Mesenchymal stem cell (in vitro differentiated cells and primary cell): Measurements from ENCODE around the gene NUDT16L1.

Source experiments
- DNase-seq: peaks from one replicate; pipeline ENCODE4 v3.0.0-alpha.2; 2013
- H2AFZ ChIP-seq: one replicate; pipeline ENCODE4 v1.6.1; 2013; ENCODE audit warnings: low read depth, mild to moderate bottlenecking, control low read depth, inconsistent platforms, low read length, moderate library complexity
- H2AK5ac ChIP-seq: 2 replicates; pipeline ENCODE4 v1.6.1; 2013; ENCODE audit warnings: low read length, moderate library complexity, mild to moderate bottlenecking, inconsistent platforms; ENCODE audit not compliant: severe bottlenecking
- H2BK120ac ChIP-seq: one replicate; pipeline ENCODE4 v1.6.1; 2013; ENCODE audit warnings: low read depth, mild to moderate bottlenecking, inconsistent platforms, low read length, moderate library complexity
- H2BK12ac ChIP-seq, 2 experiments: one replicate each; pipeline ENCODE4 v1.6.1; 2013; ENCODE audit warnings: inconsistent platforms in 2 of 2, low read length in 2 of 2, mild to moderate bottlenecking in 2 of 2, moderate library complexity in 2 of 2, control low read depth in 1 of 2
- H2BK15ac ChIP-seq: one replicate; pipeline ENCODE4 v1.6.1; 2013; ENCODE audit warnings: mild to moderate bottlenecking, low read depth, inconsistent platforms; ENCODE audit not compliant: poor library complexity, severe bottlenecking
- H2BK5ac ChIP-seq: 2 replicates; pipeline ENCODE4 v1.6.1; 2013; ENCODE audit warnings: low read depth, mild to moderate bottlenecking, low read length, control low read depth, inconsistent platforms; ENCODE audit not compliant: poor library complexity, severe bottlenecking
- H3K14ac ChIP-seq, 2 experiments: one replicate each; pipeline ENCODE4 v1.6.1; 2013; ENCODE audit warnings: inconsistent platforms in 2 of 2, low read length in 2 of 2, control low read depth in 1 of 2, mild to moderate bottlenecking in 1 of 2, moderate library complexity in 1 of 2
- H3K18ac ChIP-seq, 2 experiments: one replicate each; pipeline ENCODE4 v1.6.1; 2013; ENCODE audit warnings: inconsistent platforms in 2 of 2, low read length in 2 of 2, control low read depth in 1 of 2, low read depth in 1 of 2, mild to moderate bottlenecking in 1 of 2
- H3K23ac ChIP-seq, 2 experiments: one replicate each; pipeline ENCODE4 v1.6.1; 2013; ENCODE audit warnings: inconsistent platforms in 2 of 2, low read length in 2 of 2, mild to moderate bottlenecking in 2 of 2, moderate library complexity in 2 of 2, control low read depth in 1 of 2
- H3K27ac ChIP-seq: 2 replicates; pipeline ENCODE4 v1.5.1; 2013; ENCODE audit warnings: mild to moderate bottlenecking, moderate library complexity, low read length, control low read depth, inconsistent platforms; ENCODE audit not compliant: poor library complexity, severe bottlenecking
- H3K27me3 ChIP-seq, 2 experiments: 2 replicates each; pipeline versions ENCODE4 v1.6.1 to v1.7.0; 2013; ENCODE audit warnings: low read length in 2 of 2, mild to moderate bottlenecking in 2 of 2, moderate library complexity in 2 of 2, control low read depth in 1 of 2, inconsistent platforms in 1 of 2; ENCODE audit not compliant: control insufficient read depth in 1 of 2, insufficient read depth in 1 of 2
- H3K36me3 ChIP-seq, 2 experiments: 2 replicates each; pipeline versions ENCODE4 v1.6.1 to v1.7.0; 2013; ENCODE audit warnings: low read length in 2 of 2, control low read depth in 1 of 2, inconsistent platforms in 1 of 2, low read depth in 1 of 2, mild to moderate bottlenecking in 1 of 2; ENCODE audit not compliant: insufficient read depth in 2 of 2, control insufficient read depth in 1 of 2
- H3K4ac ChIP-seq, 2 experiments: one replicate each; pipeline ENCODE4 v1.6.1; 2013; ENCODE audit warnings: inconsistent platforms in 2 of 2, low read length in 2 of 2, mild to moderate bottlenecking in 2 of 2, moderate library complexity in 2 of 2, control low read depth in 1 of 2, low read depth in 1 of 2
- H3K4me1 ChIP-seq: 2 replicates; pipeline ENCODE4 v1.6.1; 2013; ENCODE audit warnings: low read depth, low read length, control low read depth; ENCODE audit not compliant: control insufficient read depth, insufficient read depth
- H3K4me2 ChIP-seq: 2 replicates; pipeline ENCODE4 v1.6.1; 2013; ENCODE audit warnings: low read length, mild to moderate bottlenecking, inconsistent platforms; ENCODE audit not compliant: poor library complexity, severe bottlenecking
- H3K4me3 ChIP-seq, 2 experiments: 2 replicates each; pipeline versions ENCODE4 v1.5.1 to v1.7.0; 2013; ENCODE audit warnings: low read length in 2 of 2, mild to moderate bottlenecking in 2 of 2, control low read depth in 1 of 2, low read depth in 1 of 2; ENCODE audit not compliant: insufficient read depth in 1 of 2
- H3K79me1 ChIP-seq: replicated peaks from 2 replicates; pipeline ENCODE4 v1.6.1; 2013; ENCODE audit warnings: mild to moderate bottlenecking, control low read depth, low read length, inconsistent platforms; ENCODE audit not compliant: poor library complexity, severe bottlenecking
- H3K9ac ChIP-seq: 2 replicates; pipeline ENCODE4 v1.7.0; 2013; ENCODE audit warnings: mild to moderate bottlenecking, low read length, moderate library complexity
- H3K9me3 ChIP-seq: 2 replicates; pipeline ENCODE4 v1.7.0; 2013; ENCODE audit warnings: mild to moderate bottlenecking, low read length; ENCODE audit not compliant: control insufficient read depth
- H4K8ac ChIP-seq: one replicate; pipeline ENCODE4 v1.6.1; 2013; ENCODE audit warnings: inconsistent platforms, mild to moderate bottlenecking, low read length, moderate library complexity
- H4K91ac ChIP-seq: one replicate; pipeline ENCODE4 v1.6.1; 2013; ENCODE audit warnings: mild to moderate bottlenecking, low read length, inconsistent platforms
- WGBS: methylation state at CpG from one replicate; pipeline ENCODE4 v1.1.7; 2013; ENCODE audit warnings: mixed read lengths; 5-methylcytosine and 5-hydroxymethylcytosine counted together

Gene NUDT16L1

GRCh38 chr16:4723071-4723767, 29.9 kb downstream of the NUDT16L1 start:
- Histone ChIP-seq H2AFZ (no peak overlapping the region), H3K14ac (no peak overlapping the region), H2BK12ac (no peak overlapping the region), H2AK5ac (no peak overlapping the region), H3K9ac (no peak overlapping the region), H3K27me3 (no peaks in the 10 kb centered on the region), H2BK120ac (no peak overlapping the region), H3K79me1 (peaks cover 36% of the 10 kb centered on the region), H4K8ac (no peak overlapping the region), H3K23ac (no peak overlapping the region), H4K91ac (no peak overlapping the region), H3K4ac (no peak overlapping the region), H2BK5ac (no peak overlapping the region), H3K9me3 (no peaks in the 10 kb centered on the region), H3K4me3 (no peak overlapping the region), H3K27ac (no peak overlapping the region), H3K18ac (no peak overlapping the region), H3K36me3 (peaks cover 43 to 59% of the 10 kb centered on the region in 2 experiments), H2BK15ac (no peak overlapping the region), H3K4me2 (no peak overlapping the region), H3K4me1 (peaks cover 2% of the 10 kb centered on the region)
- DNase-seq = no peak
- 96% methylated on average over 12 of the region's 14 CpGs for WGBS

DNA sequence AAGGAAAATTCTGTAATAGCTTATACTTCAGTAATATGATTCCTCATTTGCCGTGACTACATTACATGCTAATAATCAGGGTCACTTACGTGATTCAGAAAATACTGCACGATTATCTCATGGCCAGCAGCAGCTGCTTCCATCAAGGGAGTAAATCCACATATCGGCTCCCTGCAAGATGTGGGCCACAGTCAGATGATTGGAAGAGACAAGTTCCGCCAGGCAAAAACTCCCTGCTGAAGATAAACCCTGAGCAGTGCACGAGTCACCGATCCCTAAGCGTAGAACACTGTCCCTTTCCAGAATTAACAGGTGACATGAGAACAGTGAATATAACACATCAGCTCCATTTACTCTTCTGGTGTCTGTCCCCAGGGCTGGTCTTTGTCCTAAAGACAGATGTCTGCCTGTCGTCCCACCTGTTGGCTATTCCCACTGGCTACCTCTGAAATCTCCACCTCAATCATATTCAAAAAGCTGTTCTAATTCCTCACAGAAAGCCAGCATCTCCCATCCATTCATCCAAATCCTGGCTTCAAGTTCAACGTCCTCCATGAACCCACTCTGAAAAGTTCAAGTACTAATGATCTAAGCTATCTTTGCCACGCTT, 31.4 kb downstream of the NUDT16L1 start:
- no peak for DNase-seq
- no peak overlapping the region for H3K23ac ChIP-seq

DNA sequence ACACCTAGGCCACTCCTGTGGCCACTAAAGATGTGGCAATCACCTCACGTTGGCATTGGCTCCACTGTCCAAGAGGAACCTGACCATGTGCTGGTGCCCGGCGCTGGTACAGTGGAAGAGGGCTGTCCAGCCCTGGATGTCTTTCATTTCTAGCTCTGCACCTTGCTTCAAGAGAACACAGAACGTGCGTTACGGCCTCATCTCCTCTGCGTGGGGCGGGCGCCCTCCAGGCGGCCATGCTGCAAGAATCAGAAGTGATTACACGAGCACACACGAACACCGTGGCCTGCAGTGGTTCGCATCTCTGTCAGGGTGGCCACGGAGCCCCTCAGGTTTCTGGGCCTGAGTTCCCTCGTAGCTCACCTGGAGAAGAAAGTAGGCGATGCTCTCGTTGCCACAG, 33.3 kb downstream of the NUDT16L1 start:
- H3K23ac ChIP-seq = no peak overlapping the region
- no peak overlapping the region for H4K91ac ChIP-seq
- no peak overlapping the region for H3K27ac ChIP-seq
- no peak for DNase-seq
- no peak overlapping the region for H2AK5ac ChIP-seq
- H2BK12ac ChIP-seq = no peak overlapping the region
- H3K9me3 ChIP-seq = no peaks in the 10 kb centered on the region
- H2BK120ac ChIP-seq = no peak overlapping the region
- H3K4me2 ChIP-seq = no peak overlapping the region
- H2BK15ac ChIP-seq = no peak overlapping the region
- 97% methylated on average over 18 of the region's 18 CpGs for WGBS
- H4K8ac ChIP-seq = no peak overlapping the region
- H3K4ac ChIP-seq = no peak overlapping the region
- no peak overlapping the region for H3K18ac ChIP-seq
- no peak overlapping the region for H3K9ac ChIP-seq
- H3K27me3 ChIP-seq = no peaks in the 10 kb centered on the region
- H3K4me1 ChIP-seq = peaks cover 2% of the 10 kb centered on the region
- H2AFZ ChIP-seq = no peak overlapping the region
- no peak overlapping the region for H2BK5ac ChIP-seq
- no peak overlapping the region for H3K14ac ChIP-seq
- peaks cover 49% of the 10 kb centered on the region for H3K79me1 ChIP-seq
- H3K36me3 ChIP-seq = peaks cover 54 to 77% of the 10 kb centered on the region in 2 experiments
- no peak overlapping the region for H3K4me3 ChIP-seq

More for the DNA sequence above, 31.4 kb downstream of the NUDT16L1 start:
- Histone ChIP-seq H2AK5ac (no peak overlapping the region), H3K27me3 (no peaks in the 10 kb centered on the region), H3K4me1 (peaks cover 2% of the 10 kb centered on the region), H3K36me3 (peaks cover 50 to 66% of the 10 kb centered on the region in 2 experiments), H3K9ac (no peak overlapping the region), H2BK5ac (no peak overlapping the region), H3K14ac (no peak overlapping the region), H3K18ac (no peak overlapping the region), H2BK12ac (no peak overlapping the region), H2AFZ (no peak overlapping the region), H4K8ac (no peak overlapping the region), H3K27ac (no peak overlapping the region), H4K91ac (no peak overlapping the region), H3K4me2 (no peak overlapping the region), H3K4ac (no peak overlapping the region), H2BK15ac (no peak overlapping the region), H2BK120ac (no peak overlapping the region), H3K4me3 (no peak overlapping the region), H3K79me1 (peaks cover 40% of the 10 kb centered on the region), H3K9me3 (no peaks in the 10 kb centered on the region)
- WGBS = 95% methylated on average over 11 of the region's 11 CpGs

GRCh38 chr16:4728676-4729075, 35.3 kb downstream of the NUDT16L1 start:
- no peak overlapping the region for H2AFZ ChIP-seq
- no peak overlapping the region for H2AK5ac ChIP-seq
- H3K23ac ChIP-seq = no peak overlapping the region
- no peak overlapping the region for H3K4me3 ChIP-seq
- H3K4me2 ChIP-seq = no peak overlapping the region
- DNase-seq = no peak
- peaks cover 49% of the 10 kb centered on the region for H3K79me1 ChIP-seq
- no peak overlapping the region for H3K9ac ChIP-seq
- H2BK12ac ChIP-seq = no peak overlapping the region
- H3K36me3 ChIP-seq = peaks cover 48 to 62% of the 10 kb centered on the region in 2 experiments
- H3K4me1 ChIP-seq = no peaks in the 10 kb centered on the region
- H3K9me3 ChIP-seq = no peaks in the 10 kb centered on the region
- H3K27me3 ChIP-seq = no peaks in the 10 kb centered on the region
- H3K27ac ChIP-seq = no peak overlapping the region
- H2BK5ac ChIP-seq = no peak overlapping the region
- H2BK15ac ChIP-seq = no peak overlapping the region
- H2BK120ac ChIP-seq = no peak overlapping the region
- H3K18ac ChIP-seq = no peak overlapping the region
- 96% methylated on average over 8 of the region's 8 CpGs for WGBS
- no peak overlapping the region for H3K14ac ChIP-seq
- no peak overlapping the region for H3K4ac ChIP-seq
- no peak overlapping the region for H4K8ac ChIP-seq
- no peak overlapping the region for H4K91ac ChIP-seq
